HT-29 (cell line): ENCODE measurements around the gene MAD2L1. TPM values are rescaled to one million over a fixed set of nuclear protein-coding genes. Genes with fewer than 3 reads are reported as not detected.
"Not testable (repeated sequence)": the region's sequence is repeated elsewhere in the genome, so short reads cannot be mapped to it uniquely, and the experiment has no call there.

Experiments
- DNase-seq: peaks from one replicate; pipeline ENCODE4 v3.0.0-alpha.2; 2015; ENCODE audit warnings: low spot score
- total RNA-seq: library from RNA; depleted of rRNA; stranded (reverse); fragments of >200 nt; shearing (Covaris generic); gene quantifications from 2 replicates; pipeline ENCODE4 v1.2.3, GENCODE V29; 2014; rRNA removed

Gene MAD2L1
- 83.3 and 85.4 TPM in 2 replicates for total RNA-seq

DNA sequence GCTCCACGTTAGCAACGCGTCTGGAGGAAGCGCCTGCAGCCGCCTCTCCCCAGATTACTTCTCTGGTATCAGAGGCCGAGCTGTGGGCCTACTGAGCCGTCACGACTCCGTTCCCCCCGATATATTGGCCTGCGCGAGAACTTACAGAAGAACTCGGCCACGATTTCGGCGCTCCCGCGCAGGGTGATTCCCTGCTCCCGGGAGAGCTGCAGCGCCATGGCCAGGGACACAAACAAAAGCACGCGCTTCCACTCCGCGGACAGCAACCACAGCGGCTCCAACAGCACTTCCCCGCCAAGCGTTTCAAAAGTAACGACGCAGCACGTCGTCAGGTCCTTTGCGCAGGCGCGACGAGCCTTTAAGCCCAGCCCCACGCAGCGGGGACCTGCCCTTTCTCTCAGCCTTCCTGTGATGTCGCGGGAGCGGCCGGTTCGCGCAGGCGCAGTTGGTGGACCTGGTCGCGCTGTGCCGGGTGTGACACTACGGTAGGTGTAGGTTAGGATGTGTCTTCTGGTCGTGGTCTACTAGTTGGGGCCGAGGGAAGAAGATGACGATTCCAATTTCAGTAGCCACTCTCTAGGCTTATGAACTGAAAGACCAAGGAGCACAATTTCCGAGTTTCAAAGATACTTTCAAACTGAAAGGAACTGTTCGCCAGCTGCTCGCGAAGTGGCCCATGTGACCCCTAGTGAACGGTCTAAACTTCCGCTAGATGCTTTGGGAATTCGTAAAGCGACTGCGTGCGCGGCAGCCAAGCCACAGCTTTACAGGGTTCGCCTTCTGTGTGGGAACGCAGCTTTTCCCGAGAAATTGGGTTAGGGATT is at the start of gene MAD2L1:
TSS of gene MAD2L1 (minus strand) at position 332 of the 824 bp plus-strand sequence. CDS start at position 218, 114 bp downstream.
- peak; percentile 99 for DNase-seq

DNA sequence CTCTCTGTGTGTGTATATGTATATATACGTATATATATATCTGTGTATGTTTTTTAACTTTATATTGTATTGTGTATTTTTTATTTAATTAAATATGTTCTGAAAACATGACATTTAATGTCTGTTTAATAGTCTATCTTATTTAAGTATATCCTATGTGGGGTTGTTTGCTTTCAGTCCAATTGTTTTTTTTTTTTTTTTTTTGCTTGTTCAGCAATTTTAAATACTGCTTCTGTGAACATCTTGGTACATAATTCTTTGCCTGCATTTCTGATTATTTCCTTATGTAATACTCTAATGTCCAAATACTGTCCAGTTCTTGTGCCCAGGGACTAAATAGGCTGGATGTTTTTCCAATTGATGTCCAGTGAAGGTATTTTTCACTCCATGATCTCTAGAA is 45.1 kb upstream of the MAD2L1 start:
- DNase-seq, result no peak

DNA sequence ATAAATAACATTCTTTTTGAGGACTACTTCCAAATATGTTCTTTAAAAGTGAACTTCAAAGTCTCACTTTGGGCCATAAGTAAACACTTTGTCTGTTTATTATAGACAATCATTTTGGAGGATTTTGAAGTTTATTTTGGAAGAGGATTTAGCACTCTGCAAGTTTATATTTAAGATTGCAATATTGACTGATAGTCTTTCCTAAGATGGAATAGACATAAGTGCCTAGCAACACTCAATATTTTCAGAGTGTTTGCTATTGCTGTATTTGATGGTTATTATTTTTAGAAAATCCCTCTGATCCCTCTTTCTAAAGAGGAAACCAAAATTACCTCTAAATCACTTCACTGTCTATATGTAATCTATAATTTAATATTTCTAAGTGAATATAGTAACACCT is 42.8 kb upstream of the MAD2L1 start:
- no peak for DNase-seq

DNA sequence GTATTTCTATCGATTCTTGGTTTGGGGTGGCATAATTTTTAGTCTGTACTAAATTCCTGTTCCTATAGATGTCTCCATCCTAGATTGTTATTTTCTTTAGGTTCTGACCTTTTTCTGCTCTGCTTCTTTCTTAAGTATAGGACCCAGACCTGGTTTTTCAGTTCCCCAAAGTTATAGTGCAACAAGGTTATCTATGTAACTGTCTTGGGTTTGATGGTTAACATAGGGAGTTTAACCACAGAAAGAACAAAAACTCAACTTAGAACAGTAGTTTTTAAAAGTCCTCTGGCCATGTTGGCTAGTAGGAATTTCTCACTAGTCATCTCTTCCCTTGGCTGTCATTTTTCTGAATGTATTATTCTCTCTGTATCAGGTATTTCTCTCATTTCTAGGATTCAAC is 38.8 kb upstream of the MAD2L1 start:
- DNase-seq, result no peak

- DNase-seq, result no peak
These were observed 30.1 kb upstream of the MAD2L1 start for GRCh38 chr4:120096508-120097297.

GRCh38 chr4:120088507-120088906 is 21.9 kb upstream of the MAD2L1 start:
- no peak for DNase-seq

DNA sequence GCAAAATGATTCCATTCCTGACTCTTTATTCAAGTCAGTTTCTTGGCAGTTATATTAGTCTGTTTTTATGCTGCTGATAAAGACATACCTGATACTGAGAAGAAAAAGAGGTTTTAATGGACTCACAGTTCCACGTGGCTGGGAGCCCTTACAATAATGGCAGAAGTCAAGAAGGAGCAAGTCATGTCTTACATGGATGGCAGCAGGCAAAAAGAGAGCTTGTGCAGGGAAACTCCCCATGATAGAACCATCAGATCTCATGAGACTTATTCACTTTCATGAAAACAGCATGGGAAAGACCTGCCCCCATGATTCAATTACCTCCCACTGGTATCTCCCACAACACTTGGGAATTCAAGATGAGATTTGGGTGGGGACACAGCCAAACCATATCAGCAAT is 21.4 kb upstream of the MAD2L1 start:
- not testable (repeated sequence) for DNase-seq

GRCh38 chr4:120085705-120086104 is 19.1 kb upstream of the MAD2L1 start:
- no peak for DNase-seq

DNA sequence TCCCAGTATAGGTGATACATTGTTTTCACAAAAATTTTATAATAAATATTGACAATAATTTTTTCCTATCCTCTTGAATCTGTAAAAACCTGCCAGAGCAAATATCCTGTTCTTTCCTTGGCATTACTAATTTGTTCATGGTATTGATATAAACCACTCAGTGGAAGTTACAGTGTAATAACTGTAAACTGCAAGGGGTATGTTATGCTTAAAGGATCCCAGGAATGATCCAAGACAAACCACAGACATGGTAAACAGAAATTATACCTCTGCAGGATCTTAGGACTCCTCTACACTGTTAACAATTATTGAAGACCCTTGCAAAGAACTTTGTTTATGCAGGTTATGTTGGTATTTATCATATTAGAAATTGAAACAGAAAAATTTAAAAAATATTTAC is 17.7 kb upstream of the MAD2L1 start:
- DNase-seq, result no peak

GRCh38 chr4:120083152-120083551 is 16.5 kb upstream of the MAD2L1 start:
- no peak for DNase-seq

GRCh38 chr4:120082251-120082650 is 15.6 kb upstream of the MAD2L1 start:
- DNase-seq, result no peak

GRCh38 chr4:120081726-120082125 is 15.1 kb upstream of the MAD2L1 start:
- no peak for DNase-seq

DNA sequence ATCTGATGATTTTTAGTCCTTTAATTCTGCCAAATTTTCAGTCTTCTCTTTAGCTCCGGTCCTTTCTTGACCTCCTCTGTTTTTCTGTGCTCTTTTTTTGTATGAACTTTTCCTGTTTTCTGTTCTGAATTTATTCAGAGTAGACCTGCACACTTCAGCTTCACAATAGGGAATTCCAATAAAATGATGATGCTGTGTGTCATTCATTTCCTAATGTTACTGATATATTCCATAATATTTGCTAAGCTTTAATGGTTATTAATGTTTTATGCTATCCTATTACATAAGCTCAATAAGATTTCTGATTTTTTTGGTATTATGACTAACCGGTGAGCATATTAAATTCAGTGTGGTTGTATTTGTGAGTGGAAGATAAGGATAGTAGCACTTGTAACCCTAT is 13.9 kb upstream of the MAD2L1 start:
- DNase-seq, result no peak

DNA sequence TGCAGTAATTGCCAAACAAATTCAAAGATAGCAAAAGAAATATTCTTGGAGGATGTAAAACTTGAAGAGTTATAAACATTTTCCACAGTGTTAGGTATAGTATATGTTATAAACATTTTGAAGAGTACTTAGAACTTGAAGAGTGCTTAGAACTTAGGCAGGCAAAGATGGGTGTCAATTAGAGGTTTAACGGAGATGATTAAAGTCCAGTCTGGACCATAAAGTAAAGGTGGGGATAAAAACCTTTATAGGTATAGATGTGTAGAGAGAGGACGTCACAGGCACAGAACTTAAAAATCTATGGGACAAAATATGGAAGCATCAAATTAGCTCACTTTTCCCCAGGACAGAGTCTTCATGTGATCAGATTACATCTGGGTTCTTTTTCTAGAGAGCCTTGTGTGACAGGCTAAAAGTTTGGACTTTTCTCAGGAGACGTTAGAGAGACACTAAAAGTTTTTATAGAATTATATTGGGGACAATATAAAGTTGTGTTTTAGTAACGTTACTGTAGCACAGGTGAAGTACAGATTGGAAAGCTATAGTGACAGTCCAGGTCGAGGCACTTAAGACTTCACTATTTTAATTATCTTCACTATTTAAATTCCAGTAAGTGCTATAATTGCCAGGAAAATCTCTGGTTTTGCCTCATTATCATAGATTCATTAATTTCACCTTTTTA is 13.3 kb upstream of the MAD2L1 start:
- no peak for DNase-seq

- DNase-seq, result no peak
These were observed 11.6 kb upstream of the MAD2L1 start for GRCh38 chr4:120078216-120078615.

GRCh38 chr4:120071192-120071795 is 4.6 kb upstream of the MAD2L1 start:
- peak; percentile 82 for DNase-seq

DNA sequence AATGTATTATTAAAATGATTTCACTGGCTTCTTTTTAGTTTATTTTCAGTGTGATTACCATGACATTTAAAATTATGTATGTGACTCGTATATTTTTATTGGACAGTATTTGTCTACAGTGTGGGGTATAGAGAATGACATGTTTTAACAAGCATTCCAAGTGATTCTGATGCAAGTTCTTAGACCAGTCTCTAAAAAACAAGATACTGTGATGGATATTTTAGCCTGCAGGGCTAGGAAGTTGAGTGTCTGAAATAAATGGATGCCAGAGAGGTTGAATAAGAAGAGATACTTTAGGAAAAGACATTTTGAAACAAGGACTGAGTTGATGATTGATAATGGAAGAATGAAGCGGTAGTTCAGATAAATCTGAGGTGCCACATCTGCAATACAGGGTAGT is 3.5 kb upstream of the MAD2L1 start:
- no peak for DNase-seq

DNA sequence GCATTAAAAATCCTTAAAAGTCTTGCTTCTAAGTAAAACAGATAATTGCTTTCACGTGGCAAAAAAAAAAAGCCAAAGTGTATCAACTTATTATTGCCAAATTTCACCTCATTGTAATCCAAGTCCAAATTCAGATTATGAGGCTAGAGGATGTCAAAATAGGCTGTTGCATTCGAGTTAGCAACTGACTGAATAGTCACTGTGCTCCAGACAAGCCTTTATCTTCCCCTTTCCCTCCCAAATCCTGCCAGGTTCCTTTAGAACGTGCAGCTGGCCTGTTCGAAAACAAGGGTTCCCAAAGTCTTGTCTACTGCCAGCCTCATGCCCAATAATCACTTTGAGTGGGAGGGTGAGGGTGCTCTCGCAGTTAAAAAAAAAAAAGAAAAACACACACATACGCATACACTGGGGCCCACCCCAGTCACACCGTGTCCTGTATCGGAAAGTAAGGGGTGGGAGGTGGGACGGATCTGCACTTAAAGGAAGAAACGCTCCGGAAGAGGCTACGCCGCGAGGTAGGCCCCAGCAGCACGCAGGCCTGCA is 603 bp downstream of the MAD2L1 start:
- no peak for DNase-seq

GRCh38 chr4:120064887-120065286 is 1.8 kb downstream of the MAD2L1 start:
- DNase-seq, result no peak

DNA sequence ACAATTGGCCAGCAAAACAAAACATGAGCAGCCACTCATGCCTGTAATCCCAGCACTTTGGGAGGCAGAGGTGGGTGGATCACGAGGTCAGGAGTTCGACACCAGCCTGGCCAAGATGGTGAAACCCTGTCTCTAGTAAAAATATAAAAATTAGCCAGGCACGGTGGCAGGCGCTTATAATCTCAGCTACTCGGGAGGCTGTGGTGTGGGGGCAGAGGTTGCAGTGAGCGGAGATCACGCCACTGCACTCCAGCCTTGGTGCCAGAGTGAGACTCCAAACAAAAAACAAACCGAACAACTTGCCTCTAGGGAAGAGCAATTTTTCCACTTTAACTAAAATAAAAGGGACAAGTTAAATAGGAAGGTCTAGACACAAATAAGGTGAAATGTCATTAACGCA is 2.9 kb downstream of the MAD2L1 start:
- DNase-seq, result not testable (repeated sequence)

DNA sequence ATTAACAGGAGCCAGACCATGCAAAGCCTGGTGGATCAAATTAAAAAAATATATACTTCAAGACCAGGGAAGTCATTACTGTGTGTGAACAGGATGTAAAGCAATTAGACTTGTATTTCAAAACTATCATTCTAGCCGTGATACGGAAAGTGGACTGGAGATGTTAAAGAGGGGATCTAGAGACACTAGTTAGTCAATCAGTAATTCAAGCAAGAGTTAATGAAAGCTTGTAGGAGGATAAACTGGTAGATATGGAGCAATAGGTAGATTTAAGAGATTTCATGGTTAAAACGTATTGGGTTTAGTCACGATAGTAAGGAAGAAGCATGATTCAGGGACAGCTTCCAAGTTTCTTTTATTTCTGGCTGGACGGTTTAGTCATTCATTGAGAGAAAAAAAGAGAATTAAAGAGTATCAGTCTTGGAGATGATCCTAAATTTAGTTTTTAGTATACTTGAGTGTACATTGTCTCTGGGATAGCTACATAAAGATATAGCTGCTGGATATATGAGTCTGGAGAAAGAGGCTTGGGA is 3.9 kb downstream of the MAD2L1 start:
- DNase-seq, result no peak
